H1 (cell line): ENCODE measurements around the gene PDZD2. TPM values are rescaled to one million over a fixed set of nuclear protein-coding genes. Genes with fewer than 3 reads are reported as not detected.

Experiments
- CTCF ChIA-PET: fragments of 300-600 bp; sonication (Branson Sonifier 250); formaldehyde crosslinking; loops from one replicate; lab custom pipeline; 2021; ENCODE audit not compliant: partially characterized antibody; lab: Charles Lee
- POLR2A ChIA-PET: fragments of 300-600 bp; sonication (Branson Sonifier 250); formaldehyde crosslinking; loops from one replicate; lab custom pipeline; 2021; ENCODE audit warnings: inconsistent platforms; ENCODE audit not compliant: partially characterized antibody; lab: Charles Lee
- DNase-seq, 2 experiments: peaks; one replicate each; pipeline versions ENCODE4 v3.0.0 to v3.0.0-alpha.2; 2010 to 2022; ENCODE audit warnings: low spot score in 2 of 2, low read depth in 1 of 2, mixed read lengths in 1 of 2
- FAIRE-seq: peaks from 2 replicates; lab custom pipeline; 2011; peaks lifted over from hg19 to GRCh38; lab: Jason Lieb, UNC
- H2AFZ ChIP-seq: 2 replicates; pipeline ENCODE4 v1.8.1; 2012; ENCODE audit warnings: low read length, inconsistent platforms
- H2AK5ac ChIP-seq: 2 replicates; pipeline ENCODE4 v1.6.1; 2013; ENCODE audit warnings: low read depth, low read length
- H2BK120ac ChIP-seq: replicated peaks from 2 replicates; pipeline ENCODE3; 2013; ENCODE audit warnings: low read depth, low read length, inconsistent platforms
- H2BK12ac ChIP-seq: 2 replicates; pipeline ENCODE4 v1.6.1; 2013; ENCODE audit warnings: low read depth, low read length
- H2BK15ac ChIP-seq: 2 replicates; pipeline ENCODE4 v1.6.1; 2013; ENCODE audit warnings: low read length
- H2BK20ac ChIP-seq: 2 replicates; pipeline ENCODE4 v1.6.1; 2013; ENCODE audit warnings: low read length
- H2BK5ac ChIP-seq: 2 replicates; pipeline ENCODE4 v1.6.1; 2013; ENCODE audit warnings: low read depth, low read length
- H3K14ac ChIP-seq: 2 replicates; pipeline ENCODE4 v1.6.1; 2013; ENCODE audit warnings: inconsistent platforms; ENCODE audit not compliant: insufficient read length
- H3K18ac ChIP-seq: 2 replicates; pipeline ENCODE4 v1.6.1; 2013; ENCODE audit warnings: low read length; ENCODE audit errors: extremely low read depth
- H3K23ac ChIP-seq: 2 replicates; pipeline ENCODE4 v1.6.1; 2013; ENCODE audit warnings: inconsistent platforms; ENCODE audit not compliant: insufficient read length
- H3K23me2 ChIP-seq: 2 replicates; pipeline ENCODE4 v1.6.1; 2013; ENCODE audit warnings: low read depth, low read length
- H3K27ac ChIP-seq: 2 replicates; pipeline ENCODE4 v1.6.1; 2011; ENCODE audit warnings: low read depth, low read length, inconsistent platforms
- H3K27me3 ChIP-seq, 4 experiments: replicated peaks in 1 of 4; 1 replicate in 1 of 4; 2 replicates in 3 of 4; pipeline versions ENCODE4 v1.6.1 to v1.8.1; 2011 to 2013; ENCODE audit warnings: low read length in 3 of 4, mild to moderate bottlenecking in 3 of 4, inconsistent platforms in 2 of 4, mixed read lengths in 2 of 4, moderate library complexity in 1 of 4; ENCODE audit not compliant: control insufficient read depth in 3 of 4, insufficient read depth in 3 of 4; ENCODE audit errors: extremely low read depth in 1 of 4
- H3K36me3 ChIP-seq, 4 experiments: 2 replicates each; pipeline versions ENCODE4 v1.6.1 to v1.8.1; 2011 to 2013; ENCODE audit warnings: mild to moderate bottlenecking in 4 of 4, low read length in 3 of 4, moderate library complexity in 2 of 4, control low read depth in 1 of 4, inconsistent platforms in 1 of 4; ENCODE audit not compliant: insufficient read depth in 4 of 4, control insufficient read depth in 2 of 4
- H3K4ac ChIP-seq: replicated peaks from 2 replicates; pipeline ENCODE3; 2013; ENCODE audit warnings: low read length, low read depth, mixed read lengths, inconsistent platforms; ENCODE audit not compliant: insufficient read length
- H3K4me1 ChIP-seq, 4 experiments: replicated peaks in 1 of 4; 1 replicate in 1 of 4; 2 replicates in 3 of 4; pipeline versions ENCODE4 v1.6.1 to v1.8.1; 2011 to 2013; ENCODE audit warnings: low read length in 3 of 4, inconsistent platforms in 2 of 4, mixed read lengths in 1 of 4; ENCODE audit not compliant: insufficient read depth in 4 of 4, control insufficient read depth in 3 of 4
- H3K4me2 ChIP-seq, 2 experiments: 2 replicates each; pipeline versions ENCODE4 v1.6.1 to v1.8.1; 2011 to 2013; ENCODE audit warnings: low read depth in 2 of 2, low read length in 2 of 2, control low read depth in 1 of 2, inconsistent platforms in 1 of 2, mild to moderate bottlenecking in 1 of 2; ENCODE audit not compliant: insufficient read depth in 1 of 2
- H3K4me3 ChIP-seq, 4 experiments: fragments of 200-600, 300-600 bp in 1 of 4; sonication (generic), shearing (Covaris generic), sonication (Bioruptor Twin) in 1 of 4; 2 replicates each; pipeline versions ENCODE4 v1.5.1 to v1.8.1; 2011 to 2016; ENCODE audit warnings: low read length in 4 of 4, low read depth in 3 of 4, control low read depth in 2 of 4, inconsistent platforms in 2 of 4, mild to moderate bottlenecking in 2 of 4, mixed read lengths in 1 of 4, moderate library complexity in 1 of 4; ENCODE audit not compliant: insufficient read depth in 2 of 4; ENCODE audit errors: extremely low read depth in 1 of 4
- H3K56ac ChIP-seq: replicated peaks from 2 replicates; pipeline ENCODE3; 2013; ENCODE audit warnings: low read depth, mild to moderate bottlenecking, mixed read lengths, low read length, inconsistent platforms; ENCODE audit not compliant: insufficient read length
- H3K79me1 ChIP-seq: 2 replicates; pipeline ENCODE4 v1.6.1; 2013; ENCODE audit warnings: low read depth, low read length, control low read depth
- H3K79me2 ChIP-seq, 2 experiments: 2 replicates each; pipeline versions ENCODE4 v1.6.1 to v1.8.1; 2012 to 2013; ENCODE audit warnings: low read length in 2 of 2, mild to moderate bottlenecking in 2 of 2, inconsistent platforms in 1 of 2; ENCODE audit not compliant: insufficient read depth in 2 of 2, control insufficient read depth in 1 of 2
- H3K9ac ChIP-seq, 4 experiments: replicated peaks in 1 of 4; 1 replicate in 1 of 4; 2 replicates in 3 of 4; pipeline versions ENCODE4 v1.6.1 to v1.8.1; 2011 to 2013; ENCODE audit warnings: low read depth in 3 of 4, low read length in 3 of 4, control low read depth in 2 of 4, mild to moderate bottlenecking in 2 of 4, moderate library complexity in 2 of 4, inconsistent platforms in 1 of 4; ENCODE audit errors: extremely low read depth in 1 of 4
- H3K9me3 ChIP-seq, 2 experiments: 2 replicates each; pipeline versions ENCODE4 v1.6.1 to v1.8.1; 2012 to 2013; ENCODE audit warnings: mild to moderate bottlenecking in 2 of 2, moderate library complexity in 2 of 2, control low read depth in 1 of 2, inconsistent platforms in 1 of 2, low read depth in 1 of 2, low read length in 1 of 2, mixed read lengths in 1 of 2; ENCODE audit not compliant: insufficient read depth in 2 of 2
- H4K20me1 ChIP-seq, 2 experiments: replicated peaks in 1 of 2; 2 replicates each; pipeline versions ENCODE3 to v1.8.1; 2011 to 2013; ENCODE audit warnings: inconsistent platforms in 2 of 2, low read length in 2 of 2, mild to moderate bottlenecking in 1 of 2; ENCODE audit not compliant: insufficient read depth in 2 of 2, control insufficient read depth in 1 of 2
- H4K5ac ChIP-seq: 2 replicates; pipeline ENCODE4 v1.6.1; 2013; ENCODE audit warnings: low read length, low read depth, mixed read lengths, inconsistent platforms; ENCODE audit not compliant: insufficient read length
- H4K8ac ChIP-seq: 2 replicates; pipeline ENCODE4 v1.8.0; 2013; ENCODE audit warnings: mild to moderate bottlenecking, moderate library complexity, low read length, inconsistent platforms; ENCODE audit not compliant: insufficient read depth; ENCODE audit errors: extremely low read depth
- H4K91ac ChIP-seq: replicated peaks from 2 replicates; pipeline ENCODE3; 2013; ENCODE audit warnings: low read length, mixed read lengths, inconsistent platforms; ENCODE audit not compliant: insufficient read length
- BCL11A ChIP-seq, 2 experiments: IDR thresholded peaks; one replicate each; pipeline ENCODE4 v1.6.1; 2011; ENCODE audit warnings: low read depth in 2 of 2, low read length in 2 of 2, mild to moderate bottlenecking in 2 of 2
- CBX5 ChIP-seq: fragments of 300-800, 300-1000 bp; sonication (generic); IDR thresholded peaks from 2 replicates; pipeline ENCODE4 v1.7.1; 2016; ENCODE audit warnings: antibody characterized with exemption, low read length, low read depth
- SIX5 ChIP-seq: IDR thresholded peaks from 2 replicates; pipeline ENCODE4 v1.6.1; 2011; ENCODE audit warnings: mild to moderate bottlenecking, low read depth, low read length
- SP1 ChIP-seq: IDR thresholded peaks from 2 replicates; pipeline ENCODE4 v1.6.1; 2011; ENCODE audit warnings: low read depth, low read length
- SP4 ChIP-seq: IDR thresholded peaks from 2 replicates; pipeline ENCODE4 v1.6.1; 2012; ENCODE audit warnings: low read length, inconsistent platforms
- TEAD4 ChIP-seq: IDR thresholded peaks from 2 replicates; pipeline ENCODE4 v1.6.1; 2012; ENCODE audit warnings: low read depth, low read length, inconsistent platforms, mixed read lengths
- WGBS, 2 experiments: shearing (Covaris generic) in 1 of 2; methylation state at CpG; one replicate each; pipeline versions ENCODE4 v1.1.6 to v1.1.7; 2013 to 2015; ENCODE audit warnings: low lambda C conversion rate in 2 of 2, mixed read lengths in 2 of 2, inconsistent platforms in 1 of 2, low coverage in 1 of 2, missing lambda C conversion rate in 1 of 2; ENCODE audit not compliant: insufficient replicate concordance in 2 of 2, insufficient coverage in 1 of 2, insufficient read length in 1 of 2; ENCODE audit errors: extremely low coverage in 1 of 2, missing lambda C conversion rate in 1 of 2; 5-methylcytosine and 5-hydroxymethylcytosine counted together
- polyA plus RNA-seq, 7 experiments: library from polyadenylated mRNA; depleted of rRNA in 3 of 7; stranded (reverse) in 5 of 7; unstranded in 2 of 7; fragments of >200 nt in 5 of 7; fragments of 200-250 nt in 2 of 7; gene quantifications; 1 replicate in 5 of 7; 2 replicates in 1 of 7; 4 replicates in 1 of 7; pipeline versions ENCODE4 v1.2.1 to v1.2.3, GENCODE V29; 2011 to 2013; ENCODE audit warnings: missing spikeins in 2 of 7, mixed read lengths in 2 of 7
- total RNA-seq: library from RNA; stranded (reverse); fragmentation: NEBNext Ultra II Directional; extraction: Animal tissue kit (Norgen Biotek cat#: 25700); gene quantifications from 2 replicates; pipeline ENCODE4 v1.2.1, GENCODE V29; 2021
- TF ChIP-seq, protein P1 (sequence below): IDR thresholded peaks from 2 replicates; pipeline ENCODE4 v1.6.1; 2012; ENCODE audit warnings: low read length, inconsistent platforms

Gene PDZD2
- total and polyA plus RNA-seq, 2 of the 8 experiments (the other 6 are each of a cell fraction or from before 2014, with no cell fraction given), result 1.2 to 6.8 TPM

DNA sequence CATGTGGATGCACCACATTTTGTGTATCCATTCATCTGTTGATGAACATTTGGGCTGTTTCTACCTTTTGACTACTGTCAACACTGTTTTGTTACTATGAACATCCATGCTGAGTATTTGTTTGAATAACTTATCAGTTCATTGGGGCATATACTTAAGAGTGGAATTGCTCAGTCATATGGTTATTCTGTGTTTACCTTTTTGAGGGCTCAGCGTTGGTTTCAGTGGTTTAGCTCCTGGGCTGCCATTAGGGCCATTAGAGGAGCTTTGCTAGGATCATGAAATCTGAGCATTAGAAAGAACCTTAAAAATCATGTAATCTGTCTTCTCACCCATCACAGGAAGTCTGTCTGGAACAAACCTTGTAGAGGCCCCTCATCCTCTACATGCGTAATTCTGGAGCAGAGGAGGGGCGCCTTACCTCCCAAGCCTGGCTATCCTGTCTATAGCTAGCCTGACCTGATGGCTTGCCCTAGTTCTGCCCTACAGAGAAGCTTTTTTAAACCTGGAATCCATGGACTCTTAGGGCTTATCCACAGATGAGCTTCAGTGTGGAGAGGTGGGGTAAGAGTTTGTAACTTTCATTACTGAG lies 92.9 kb downstream of the PDZD2 start:
- no peak overlapping the region for H3K18ac ChIP-seq
- H4K8ac ChIP-seq, result no peak overlapping the region
- no peak overlapping the region for H2AFZ ChIP-seq
- H3K79me1 ChIP-seq, result no peaks in the 10 kb centered on the region
- peak overlapping the region; percentile 17; the same call in 1 of the 2 replicates for H2AK5ac ChIP-seq
- CTCF ChIA-PET, result interaction anchor here (0.8 to 1.5 kb wide), 4 partner anchors 31 to 150 kb away, joined by 3 to 4 read pairs (median 3); partner anchors contain the start of gene PDZD2
- no peak overlapping the region for H3K27ac ChIP-seq
- peak overlapping the region; percentile 43; the same call in 1 of the 2 replicates for H2BK12ac ChIP-seq
- no peaks in the 10 kb centered on the region for H4K20me1 ChIP-seq
- no peak overlapping the region for H3K23ac ChIP-seq
- H2BK20ac ChIP-seq, result peak overlapping the region; percentile 62; the same call in 1 of the 2 replicates
- no peak overlapping the region for H2BK15ac ChIP-seq
- peak overlapping the region; percentile 44 for H4K91ac ChIP-seq
- no peaks in the 10 kb centered on the region for H3K79me2 ChIP-seq
- no peak overlapping the region for H3K4ac ChIP-seq
- no peak overlapping the region for H3K4me3 ChIP-seq
- no peaks in the 10 kb centered on the region for H3K36me3 ChIP-seq
- H3K56ac ChIP-seq, result no peak overlapping the region
- H3K14ac ChIP-seq, result no peak overlapping the region
- H2BK5ac ChIP-seq, result peak overlapping the region; percentile 72; the same call in 1 of the 2 replicates
- no peaks in the 10 kb centered on the region for H3K23me2 ChIP-seq
- 82% methylated on average over 3 of the region's 3 CpGs; no CpG with 5 or more reads in 1 of the 2 experiments for WGBS, 2 experiments
- no peak overlapping the region for H3K9ac ChIP-seq
- DNase-seq, result no peak
- peak overlapping the region in 1 of 2 experiments; percentile 45; a peak in 1 of 4 replicates for H3K4me2 ChIP-seq
- H3K4me1 ChIP-seq, result peaks cover 4 to 19% (median 14%) of the 10 kb centered on the region in 4 experiments; a peak in 6 of 7 replicates
- POLR2A ChIA-PET, result no interaction called here
- no peaks in the 10 kb centered on the region for H3K9me3 ChIP-seq
- no peak for FAIRE-seq
- TF ChIP-seq SP4 (no peak), BCL11A (IDR thresholded peaks at IDR 0.05; ENCODE audit: low read depth in 2 of 2, low read length in 2 of 2) (no peak), SIX5 (no peak), CBX5 (no peak), SP1 (no peak), TEAD4 (no peak)
- TF ChIP-seq, protein P1, sequence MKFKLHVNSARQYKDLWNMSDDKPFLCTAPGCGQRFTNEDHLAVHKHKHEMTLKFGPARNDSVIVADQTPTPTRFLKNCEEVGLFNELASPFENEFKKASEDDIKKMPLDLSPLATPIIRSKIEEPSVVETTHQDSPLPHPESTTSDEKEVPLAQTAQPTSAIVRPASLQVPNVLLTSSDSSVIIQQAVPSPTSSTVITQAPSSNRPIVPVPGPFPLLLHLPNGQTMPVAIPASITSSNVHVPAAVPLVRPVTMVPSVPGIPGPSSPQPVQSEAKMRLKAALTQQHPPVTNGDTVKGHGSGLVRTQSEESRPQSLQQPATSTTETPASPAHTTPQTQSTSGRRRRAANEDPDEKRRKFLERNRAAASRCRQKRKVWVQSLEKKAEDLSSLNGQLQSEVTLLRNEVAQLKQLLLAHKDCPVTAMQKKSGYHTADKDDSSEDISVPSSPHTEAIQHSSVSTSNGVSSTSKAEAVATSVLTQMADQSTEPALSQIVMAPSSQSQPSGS, result no peak
- H4K5ac ChIP-seq, result no peak overlapping the region
- peak overlapping the region; percentile 18 for H2BK120ac ChIP-seq
- H3K27me3 ChIP-seq, result no peaks in the 10 kb centered on the region
